B cell (primary cell): ENCODE data around the gene ARHGAP1.

ENCODE experiments used
- EZH2 ChIP-seq: IDR thresholded peaks from 2 replicates; pipeline ENCODE4 v1.6.1; 2012; ENCODE audit warnings: borderline replicate concordance, low read depth, mild to moderate bottlenecking, moderate library complexity, low read length; ENCODE audit not compliant: insufficient read depth, poor library complexity, severe bottlenecking
- TF ChIP-seq, protein P1 (sequence below): fragments of 200-600 bp; IDR thresholded peaks from one replicate; pipeline ENCODE4 v1.8.0; 2022; ENCODE audit warnings: antibody characterized with exemption, mild to moderate bottlenecking

DNA sequence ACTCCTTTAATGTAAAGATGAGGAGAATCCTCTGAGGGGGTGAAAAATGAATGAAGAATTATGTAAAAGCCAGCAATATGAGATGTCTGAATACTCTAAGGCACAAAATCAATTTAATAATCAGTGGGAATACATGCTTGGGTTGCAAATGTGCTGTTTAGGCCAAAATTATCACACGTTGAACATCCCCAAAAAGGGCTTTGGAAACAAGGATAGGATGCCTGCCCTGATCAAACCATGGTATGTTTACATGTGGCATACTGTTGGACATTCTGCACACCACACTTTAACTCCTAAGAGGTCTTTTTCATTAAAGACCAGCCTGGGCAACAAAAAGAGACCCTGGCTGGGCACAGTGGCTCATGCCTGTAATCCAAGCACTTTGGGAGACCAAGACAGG lies 44.9 kb upstream of the ARHGAP1 start:
- TF ChIP-seq EZH2: no peak
- TF ChIP-seq, protein P1, sequence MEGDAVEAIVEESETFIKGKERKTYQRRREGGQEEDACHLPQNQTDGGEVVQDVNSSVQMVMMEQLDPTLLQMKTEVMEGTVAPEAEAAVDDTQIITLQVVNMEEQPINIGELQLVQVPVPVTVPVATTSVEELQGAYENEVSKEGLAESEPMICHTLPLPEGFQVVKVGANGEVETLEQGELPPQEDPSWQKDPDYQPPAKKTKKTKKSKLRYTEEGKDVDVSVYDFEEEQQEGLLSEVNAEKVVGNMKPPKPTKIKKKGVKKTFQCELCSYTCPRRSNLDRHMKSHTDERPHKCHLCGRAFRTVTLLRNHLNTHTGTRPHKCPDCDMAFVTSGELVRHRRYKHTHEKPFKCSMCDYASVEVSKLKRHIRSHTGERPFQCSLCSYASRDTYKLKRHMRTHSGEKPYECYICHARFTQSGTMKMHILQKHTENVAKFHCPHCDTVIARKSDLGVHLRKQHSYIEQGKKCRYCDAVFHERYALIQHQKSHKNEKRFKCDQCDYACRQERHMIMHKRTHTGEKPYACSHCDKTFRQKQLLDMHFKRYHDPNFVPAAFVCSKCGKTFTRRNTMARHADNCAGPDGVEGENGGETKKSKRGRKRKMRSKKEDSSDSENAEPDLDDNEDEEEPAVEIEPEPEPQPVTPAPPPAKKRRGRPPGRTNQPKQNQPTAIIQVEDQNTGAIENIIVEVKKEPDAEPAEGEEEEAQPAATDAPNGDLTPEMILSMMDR: no peak
